Stimulated activated CD4-positive, alpha-beta T cell treated with anti-CD3 and anti-CD28 coated beads, TNF-alpha, amount 100 ng/mL, for 48 hours (primary cell): ENCODE measurements around the gene TFEB.

Source experiments
- DNase-seq, 3 donors: peaks; one replicate each; pipeline ENCODE4 v3.0.0-alpha.2; 2020; ENCODE audit warnings: low read depth in 3 of 3

Gene TFEB

DNA sequence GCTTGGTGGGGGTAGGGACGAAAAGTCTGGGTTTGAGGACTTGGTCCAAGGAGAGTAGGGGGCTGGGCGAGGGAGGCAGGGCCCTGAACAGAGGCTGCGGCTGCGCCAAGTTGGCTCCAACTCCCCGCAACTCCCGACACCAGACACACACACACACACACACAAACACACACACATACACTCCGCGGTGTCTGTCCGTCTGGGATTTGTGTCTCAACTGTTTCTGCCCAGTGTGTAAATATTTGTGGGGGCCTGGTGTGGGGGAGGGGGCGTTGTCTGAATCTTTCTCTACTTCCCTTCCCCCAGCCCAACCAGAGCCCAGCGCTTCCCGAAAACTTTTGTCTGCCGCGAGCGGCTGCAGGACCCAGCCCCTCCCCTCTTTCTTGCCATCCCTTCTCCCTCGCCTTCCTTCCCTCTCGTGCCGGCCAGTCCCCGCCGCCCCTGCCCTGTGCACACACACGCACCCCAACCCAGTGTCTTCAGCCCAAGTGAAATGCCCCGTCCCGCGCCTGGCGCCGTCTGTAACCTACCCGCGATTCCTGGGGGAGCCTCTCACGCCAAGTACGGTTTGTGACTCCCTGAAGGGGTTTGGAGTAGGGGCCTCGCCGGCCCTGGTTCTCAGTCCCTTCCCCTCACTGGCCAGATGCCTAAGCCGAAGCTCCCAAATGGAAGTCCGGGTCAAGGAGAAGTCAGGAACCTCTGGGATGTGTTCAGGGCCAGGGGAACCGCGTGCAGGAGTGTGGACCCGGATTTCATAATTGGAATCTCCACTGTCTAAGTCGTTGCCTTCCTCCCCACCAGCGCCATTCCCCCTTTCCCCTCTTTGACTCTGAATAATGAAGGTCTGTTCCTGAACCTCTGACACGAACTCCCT lies 96.2 kb downstream of the TFEB start:
- no peak for DNase-seq

DNA sequence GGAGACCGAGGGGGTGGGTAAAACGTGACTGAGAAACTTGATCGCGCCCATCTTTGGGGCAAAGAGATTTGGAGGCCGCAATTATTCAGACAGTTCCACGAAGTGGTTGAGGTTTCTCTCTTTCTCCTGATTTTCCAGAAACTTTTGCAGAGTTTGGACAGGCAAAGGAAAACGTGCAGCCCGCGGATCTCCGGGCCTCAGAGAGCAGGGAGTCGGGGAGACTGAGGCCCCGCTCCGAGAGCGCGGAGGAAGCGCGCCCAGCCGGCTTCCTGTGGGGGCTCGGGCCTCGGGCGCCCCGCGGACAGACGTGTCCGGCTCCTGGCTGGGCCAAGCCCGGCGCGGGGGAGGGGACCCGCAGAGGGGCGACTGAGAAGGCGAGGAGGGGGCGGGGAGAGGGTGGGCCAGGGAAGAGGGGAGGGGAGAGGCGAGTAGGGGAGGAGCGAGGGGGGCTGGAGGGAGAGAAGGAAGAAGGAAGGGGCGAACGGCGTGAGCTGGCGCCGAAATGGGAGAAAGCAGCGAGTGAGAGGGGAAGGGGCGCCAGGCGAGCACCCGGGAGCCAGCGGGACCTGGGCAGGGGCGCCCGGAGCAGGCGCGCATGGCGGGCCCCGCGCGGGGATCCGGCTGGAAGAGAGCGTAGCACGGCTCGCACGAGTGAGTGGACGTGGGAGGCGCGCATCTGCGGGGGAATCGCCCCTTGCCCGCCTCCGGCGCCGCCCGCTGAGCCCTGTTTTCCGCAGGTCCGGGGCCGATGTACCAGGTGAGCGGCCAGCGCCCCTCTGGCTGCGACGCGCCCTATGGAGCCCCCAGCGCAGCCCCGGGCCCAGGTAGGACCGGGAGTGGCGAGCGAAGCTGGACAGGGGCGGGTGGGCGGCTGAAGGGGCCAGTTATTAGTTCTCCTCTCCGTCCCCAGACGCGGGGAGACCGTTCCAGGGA lies 97.1 kb downstream of the TFEB start, which contains the start of gene MDFI:
Gene MDFI, plus strand, starts transcription at position 467 of the 933 bp plus-strand sequence. Its CDS starts 282 bp downstream, at position 749.
- DNase-seq = no peak

DNA sequence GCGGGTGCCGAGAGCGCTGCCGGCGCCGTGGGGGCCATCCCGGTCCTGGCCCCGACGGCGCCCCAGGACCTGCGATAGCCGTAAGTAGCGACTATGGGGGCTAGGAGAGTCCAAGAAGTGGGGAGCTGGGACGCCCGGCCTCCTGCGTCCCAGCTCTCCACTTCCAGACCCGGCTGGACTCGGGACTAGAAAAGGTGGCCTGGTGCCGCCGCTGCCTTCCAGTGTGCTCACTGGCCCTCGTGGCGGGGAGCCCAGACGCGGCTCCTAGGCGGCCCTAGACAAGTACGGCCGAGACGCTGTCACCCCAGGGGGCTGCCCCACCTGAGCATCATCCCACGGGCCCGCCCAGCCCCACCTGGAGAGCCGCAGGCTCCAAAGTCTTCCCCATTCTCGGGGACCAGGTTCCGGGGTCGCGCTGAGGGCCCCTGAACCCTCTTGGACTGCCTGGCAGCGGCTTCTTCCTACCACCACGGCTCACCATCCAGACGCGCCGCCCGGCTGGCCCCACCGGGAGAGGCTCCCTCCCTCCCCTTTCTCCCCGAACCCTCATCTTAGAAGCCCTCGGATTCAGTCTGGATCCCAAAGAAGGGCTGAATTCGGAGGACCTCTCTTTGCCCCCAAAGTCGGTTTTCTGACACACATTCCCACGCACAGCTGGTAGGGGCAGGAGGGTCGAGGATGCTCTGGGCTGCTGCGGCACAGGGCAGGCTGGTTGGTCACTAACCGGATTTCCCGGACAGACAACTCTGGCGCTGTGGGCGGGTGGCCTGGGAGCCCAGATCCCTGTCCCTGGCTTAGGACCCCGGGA lies 98.0 kb downstream of the TFEB start:
- DNase-seq = no peak

DNA sequence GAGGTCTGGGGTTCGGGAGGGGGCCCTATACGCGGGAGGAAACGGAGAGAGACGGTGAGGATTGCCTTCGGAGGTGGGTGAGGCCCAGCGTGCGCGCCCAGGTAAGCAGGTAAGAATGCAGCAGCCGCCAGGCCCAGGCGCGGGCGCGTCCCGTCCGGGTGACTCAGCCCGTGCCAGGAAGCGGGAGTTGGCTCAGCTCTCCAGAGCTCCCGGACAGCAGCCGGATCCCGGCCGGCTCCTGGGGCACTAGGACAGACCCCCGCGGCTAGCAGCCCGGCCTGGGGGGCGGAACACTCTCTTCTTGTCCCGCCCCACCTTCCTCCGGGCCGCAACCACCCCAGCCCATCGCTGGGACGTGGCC lies 98.6 kb downstream of the TFEB start:
- DNase-seq = no peak

DNA sequence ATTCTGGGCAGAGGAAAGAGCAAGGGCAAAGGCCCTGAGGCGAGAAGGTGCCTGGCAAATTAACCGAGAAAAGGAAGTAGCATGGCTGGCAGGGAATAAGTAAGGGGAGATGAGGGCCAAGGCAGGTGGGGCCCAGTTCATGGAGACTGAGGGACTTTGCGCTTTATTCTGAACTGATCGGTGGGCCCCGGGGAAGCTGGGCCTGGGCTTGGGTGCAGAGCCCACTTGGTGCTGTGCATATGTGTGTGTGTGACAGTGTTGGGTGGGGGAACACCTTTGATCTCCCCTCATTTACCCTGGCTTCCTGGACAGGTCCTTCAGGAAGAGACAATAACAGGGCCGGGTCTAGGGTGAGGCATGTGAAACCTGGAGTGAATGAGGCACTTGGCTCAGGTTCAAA lies 100.0 kb downstream of the TFEB start:
- no peak for DNase-seq

DNA sequence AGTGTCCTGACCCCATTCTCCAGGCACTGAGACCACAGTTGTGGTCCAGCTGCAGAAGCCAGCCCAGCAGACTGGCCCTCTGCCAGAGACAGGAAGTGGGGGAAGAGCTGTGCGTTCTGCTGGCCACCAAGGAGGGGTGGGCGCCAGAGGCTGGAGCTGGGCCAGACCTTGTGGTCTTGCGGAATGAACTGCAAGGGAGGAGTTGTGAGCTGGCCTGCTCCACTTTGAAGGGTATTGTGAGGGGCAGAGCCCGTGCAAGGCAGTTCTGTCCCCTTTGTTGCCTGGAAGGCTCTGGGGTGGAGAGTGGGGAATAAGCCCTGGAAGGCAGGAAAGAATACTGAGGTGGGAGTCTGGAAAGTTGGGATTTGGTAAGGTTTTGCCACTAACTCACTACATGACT lies 100.8 kb downstream of the TFEB start:
- no peak for DNase-seq
